Panc1 (cell line): ENCODE measurements around the gene CFAP298. TPM values are rescaled to one million over a fixed set of nuclear protein-coding genes. Genes with fewer than 3 reads are reported as not detected.

ENCODE experiments used
- ATAC-seq: fragments of 200-7000 bp; cut with Tn5 transposase; 2 replicates; pipeline ENCODE4 v1.9.1; 2020; ENCODE audit warnings: mild to moderate bottlenecking, moderate library complexity
- BruUV-seq: library from RNA; stranded (reverse); fragments of 400-500 nt; replicated peaks from 2 replicates; lab custom pipeline; 2021; lab: Mats Ljungman, UMichigan
- CTCF ChIA-PET: fragments of 300-600 bp; sonication (Branson Sonifier 250); formaldehyde crosslinking; loops from one replicate; lab custom pipeline; 2022; ENCODE audit warnings: antibody characterized with exemption; lab: Charles Lee
- POLR2A ChIA-PET: fragments of 300-600 bp; sonication (Branson Sonifier 250); formaldehyde crosslinking; loops from one replicate; lab custom pipeline; 2022; ENCODE audit warnings: antibody characterized with exemption; lab: Charles Lee
- DNase-seq: peaks from one replicate; pipeline ENCODE4 v3.0.0-alpha.2; 2010; ENCODE audit warnings: low read depth, low spot score
- H3K27ac ChIP-seq: 2 replicates; pipeline ENCODE4 v1.5.1; 2011; ENCODE audit warnings: mild to moderate bottlenecking, low read length, inconsistent platforms
- H3K27me3 ChIP-seq: fragments of 200-500 bp; sonication (Bioruptor generic); 2 replicates; pipeline ENCODE4 v1.6.0; 2014; ENCODE audit warnings: low read length, inconsistent platforms; ENCODE audit not compliant: control insufficient read depth, insufficient read depth
- H3K36me3 ChIP-seq: fragments of 200-500 bp; sonication (Bioruptor generic); 2 replicates; pipeline ENCODE4 v1.5.1; 2014; ENCODE audit warnings: inconsistent platforms, mild to moderate bottlenecking, low read length, moderate library complexity; ENCODE audit not compliant: control insufficient read depth, insufficient read depth
- H3K4me1 ChIP-seq: 2 replicates; pipeline ENCODE4 v1.5.1; 2011; ENCODE audit warnings: inconsistent platforms, mild to moderate bottlenecking, low read length, moderate library complexity; ENCODE audit not compliant: control insufficient read depth, insufficient read depth
- H3K4me3 ChIP-seq, 2 experiments: 2 replicates each; pipeline ENCODE4 v1.5.1; 2011 to 2012; ENCODE audit warnings: low read depth in 2 of 2, low read length in 2 of 2, mild to moderate bottlenecking in 2 of 2, inconsistent platforms in 1 of 2, moderate library complexity in 1 of 2
- H3K9me3 ChIP-seq: fragments of 200-500 bp; sonication (Bioruptor generic); 2 replicates; pipeline ENCODE4 v1.5.1; 2014; ENCODE audit warnings: low read depth, mild to moderate bottlenecking, inconsistent platforms, low read length, moderate library complexity; ENCODE audit not compliant: control insufficient read depth, insufficient read depth
- POLR2AphosphoS5 ChIP-seq: IDR thresholded peaks from 2 replicates; pipeline ENCODE4 v1.6.1; 2012; ENCODE audit warnings: mild to moderate bottlenecking, low read depth, low read length, moderate library complexity
- SIN3A ChIP-seq: IDR thresholded peaks from 2 replicates; pipeline ENCODE4 v1.6.1; 2012; ENCODE audit warnings: low read depth, mild to moderate bottlenecking, low read length, moderate library complexity, borderline replicate concordance; ENCODE audit not compliant: insufficient read depth
- TCF7L2 ChIP-seq: IDR thresholded peaks from 2 replicates; pipeline ENCODE4 v1.6.1; 2011; ENCODE audit warnings: mild to moderate bottlenecking, low read depth, low read length, inconsistent platforms
- in situ Hi-C: cut with HindIII; loops from 2 replicates; pipeline ENCODE4 v1.10.0; 2016; ENCODE audit warnings: low sequenced_read_pairs, low pct_unique_long_range_greater_than_20kb
- intact Hi-C: fragments of 100-400 bp; cut with micrococcal nuclease; formaldehyde crosslinking; loops from one replicate; pipeline ENCODE4 v1.10.0; 2022; ENCODE audit not compliant: unreplicated experiment
- total RNA-seq: library from RNA; stranded (reverse); gene quantifications from one replicate; pipeline ENCODE4 v1.2.1, GENCODE V29; 2021; ENCODE audit not compliant: unreplicated experiment
- TF ChIP-seq, protein P1 (sequence below): fragments of 450-650 bp; IDR thresholded peaks from 2 replicates; pipeline ENCODE4 v1.5.1; 2017; ENCODE audit warnings: mild to moderate bottlenecking
- TF ChIP-seq, protein P2 (sequence below), 2 experiments: IDR thresholded peaks; 2 replicates each; pipeline ENCODE4 v1.6.1; 2011 to 2012; ENCODE audit warnings: low read depth in 2 of 2, control low read depth in 1 of 2, low read length in 1 of 2, mild to moderate bottlenecking in 1 of 2, moderate library complexity in 1 of 2; ENCODE audit not compliant: insufficient read depth in 1 of 2

Gene CFAP298
- total RNA-seq, 1 experiment from 2014 or later: 42.0 TPM

DNA sequence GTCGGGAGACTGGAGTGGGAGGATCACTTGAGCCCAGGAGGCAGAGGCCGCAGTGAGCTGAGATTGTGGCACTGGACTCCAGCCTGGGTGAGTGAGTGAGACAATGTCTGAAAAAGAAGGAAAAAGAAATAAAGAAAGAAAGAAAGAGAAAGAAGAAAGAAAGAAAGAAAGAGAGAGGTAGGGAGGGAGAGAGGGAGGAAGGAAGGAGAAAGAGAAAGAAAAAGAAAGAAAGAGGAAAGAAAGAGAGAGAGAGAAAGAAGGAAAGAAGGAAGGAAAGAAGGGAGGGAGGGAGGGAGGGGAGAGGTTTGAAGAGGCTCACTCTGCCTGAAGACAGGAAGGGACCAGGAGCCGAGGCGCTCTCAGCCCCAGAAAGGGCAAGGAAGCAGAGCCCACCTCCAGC, 22.0 kb downstream of the CFAP298 start:
- ChIA-PET POLR2A (no interaction called here), CTCF (no interaction called here)
- no peaks in the 10 kb centered on the region for H3K36me3 ChIP-seq
- in situ Hi-C loops: no loop called here
- no peaks in the 10 kb centered on the region for H3K4me1 ChIP-seq
- TF ChIP-seq TCF7L2 (no peak), POLR2AphosphoS5 (no peak), SIN3A (no peak)
- TF ChIP-seq, protein P1, sequence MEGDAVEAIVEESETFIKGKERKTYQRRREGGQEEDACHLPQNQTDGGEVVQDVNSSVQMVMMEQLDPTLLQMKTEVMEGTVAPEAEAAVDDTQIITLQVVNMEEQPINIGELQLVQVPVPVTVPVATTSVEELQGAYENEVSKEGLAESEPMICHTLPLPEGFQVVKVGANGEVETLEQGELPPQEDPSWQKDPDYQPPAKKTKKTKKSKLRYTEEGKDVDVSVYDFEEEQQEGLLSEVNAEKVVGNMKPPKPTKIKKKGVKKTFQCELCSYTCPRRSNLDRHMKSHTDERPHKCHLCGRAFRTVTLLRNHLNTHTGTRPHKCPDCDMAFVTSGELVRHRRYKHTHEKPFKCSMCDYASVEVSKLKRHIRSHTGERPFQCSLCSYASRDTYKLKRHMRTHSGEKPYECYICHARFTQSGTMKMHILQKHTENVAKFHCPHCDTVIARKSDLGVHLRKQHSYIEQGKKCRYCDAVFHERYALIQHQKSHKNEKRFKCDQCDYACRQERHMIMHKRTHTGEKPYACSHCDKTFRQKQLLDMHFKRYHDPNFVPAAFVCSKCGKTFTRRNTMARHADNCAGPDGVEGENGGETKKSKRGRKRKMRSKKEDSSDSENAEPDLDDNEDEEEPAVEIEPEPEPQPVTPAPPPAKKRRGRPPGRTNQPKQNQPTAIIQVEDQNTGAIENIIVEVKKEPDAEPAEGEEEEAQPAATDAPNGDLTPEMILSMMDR: no peak
- TF ChIP-seq, protein P2, sequence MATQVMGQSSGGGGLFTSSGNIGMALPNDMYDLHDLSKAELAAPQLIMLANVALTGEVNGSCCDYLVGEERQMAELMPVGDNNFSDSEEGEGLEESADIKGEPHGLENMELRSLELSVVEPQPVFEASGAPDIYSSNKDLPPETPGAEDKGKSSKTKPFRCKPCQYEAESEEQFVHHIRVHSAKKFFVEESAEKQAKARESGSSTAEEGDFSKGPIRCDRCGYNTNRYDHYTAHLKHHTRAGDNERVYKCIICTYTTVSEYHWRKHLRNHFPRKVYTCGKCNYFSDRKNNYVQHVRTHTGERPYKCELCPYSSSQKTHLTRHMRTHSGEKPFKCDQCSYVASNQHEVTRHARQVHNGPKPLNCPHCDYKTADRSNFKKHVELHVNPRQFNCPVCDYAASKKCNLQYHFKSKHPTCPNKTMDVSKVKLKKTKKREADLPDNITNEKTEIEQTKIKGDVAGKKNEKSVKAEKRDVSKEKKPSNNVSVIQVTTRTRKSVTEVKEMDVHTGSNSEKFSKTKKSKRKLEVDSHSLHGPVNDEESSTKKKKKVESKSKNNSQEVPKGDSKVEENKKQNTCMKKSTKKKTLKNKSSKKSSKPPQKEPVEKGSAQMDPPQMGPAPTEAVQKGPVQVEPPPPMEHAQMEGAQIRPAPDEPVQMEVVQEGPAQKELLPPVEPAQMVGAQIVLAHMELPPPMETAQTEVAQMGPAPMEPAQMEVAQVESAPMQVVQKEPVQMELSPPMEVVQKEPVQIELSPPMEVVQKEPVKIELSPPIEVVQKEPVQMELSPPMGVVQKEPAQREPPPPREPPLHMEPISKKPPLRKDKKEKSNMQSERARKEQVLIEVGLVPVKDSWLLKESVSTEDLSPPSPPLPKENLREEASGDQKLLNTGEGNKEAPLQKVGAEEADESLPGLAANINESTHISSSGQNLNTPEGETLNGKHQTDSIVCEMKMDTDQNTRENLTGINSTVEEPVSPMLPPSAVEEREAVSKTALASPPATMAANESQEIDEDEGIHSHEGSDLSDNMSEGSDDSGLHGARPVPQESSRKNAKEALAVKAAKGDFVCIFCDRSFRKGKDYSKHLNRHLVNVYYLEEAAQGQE (IDR thresholded peaks at IDR 0.05; ENCODE audit: insufficient read depth in 1 of 2, low read depth in 2 of 2, low read length in 1 of 2): no peak
- intact Hi-C loops: no loop called here
- no peaks in the 10 kb centered on the region for H3K9me3 ChIP-seq
- ATAC-seq (no peak), DNase-seq (no peak)
- H3K4me3 ChIP-seq: no peak overlapping the region
- H3K27me3 ChIP-seq: no peaks in the 10 kb centered on the region
- no TSS peak for BruUV-seq
- no peak overlapping the region for H3K27ac ChIP-seq

DNA sequence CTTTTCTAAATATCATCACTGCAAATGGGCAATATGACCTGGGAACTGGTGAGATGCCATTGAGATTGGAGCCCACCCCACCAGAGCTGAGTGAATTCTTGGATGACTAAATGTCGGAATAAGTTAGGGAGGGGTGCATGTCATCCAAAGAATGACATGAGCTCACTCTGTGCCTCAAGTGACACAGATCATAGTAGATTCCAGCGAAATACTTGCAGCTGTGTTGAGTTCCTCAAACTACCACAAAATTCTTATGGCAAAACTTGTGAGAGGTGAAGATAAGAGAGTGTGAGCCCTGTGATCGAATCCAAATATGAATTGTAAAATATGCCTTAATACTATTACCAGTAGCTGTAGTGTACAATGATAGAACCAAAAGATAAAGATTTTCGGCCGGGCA, 24.5 kb downstream of the CFAP298 start:
- no TSS peak for BruUV-seq
- POLR2A ChIA-PET: no interaction called here
- in situ Hi-C loops: no loop called here
- TF ChIP-seq, protein P1: no peak
- TF ChIP-seq POLR2AphosphoS5 (no peak), SIN3A (no peak), TCF7L2 (no peak)
- TF ChIP-seq, protein P2 (IDR thresholded peaks at IDR 0.05; ENCODE audit: insufficient read depth in 1 of 2, low read depth in 2 of 2, low read length in 1 of 2): no peak
- Histone ChIP-seq H3K4me1 (no peaks in the 10 kb centered on the region), H3K27me3 (no peaks in the 10 kb centered on the region), H3K27ac (no peak overlapping the region), H3K4me3 (no peak overlapping the region), H3K36me3 (no peaks in the 10 kb centered on the region), H3K9me3 (no peaks in the 10 kb centered on the region)
- CTCF ChIA-PET: interaction anchor here (0.6 kb wide), 1 partner anchor 186 kb away, joined by 9 read pairs; no protein-coding TSS in a partner anchor
- no peak for ATAC-seq
- no peak for DNase-seq
- intact Hi-C loops: no loop called here
